ENCODE results near the gene NTMT1.
A peak's percentile ranks its signal among the peaks of the same experiment; 100 is the strongest.

NTMT1 gene

GRCh38 chr9:129595311-129595741 lies 30.6 kb upstream of the NTMT1 start:
- H4K8ac ChIP-seq (ENCODE audit: low read depth, low read length) = peak overlapping the region; percentile 27
- H4K12ac ChIP-seq (ENCODE audit: low read depth, low read length) = no peak overlapping the region
- peak overlapping the region; percentile 31 for H2BK5ac ChIP-seq (ENCODE audit: low read depth, low read length, poor library complexity)
- DNase-seq = peak in 1 of 2 donors; percentile 59
- H3K18ac ChIP-seq (ENCODE audit: low read length) = no peak overlapping the region
- H3K23ac ChIP-seq (ENCODE audit: low read length) = no peak overlapping the region
- H3K4me1 ChIP-seq (ENCODE audit: control insufficient read depth in 1 of 2, insufficient read depth in 2 of 2, low read length in 2 of 2) = peaks cover 23 to 25% of the 10 kb centered on the region in 2 experiments
- no CpG with 5 or more reads among the region's 5 CpGs for WGBS (ENCODE audit: extremely low coverage, insufficient coverage, insufficient read length)
- no peak overlapping the region for H2BK120ac ChIP-seq (ENCODE audit: insufficient read depth, low read length, poor library complexity)
- no peak overlapping the region for H2AFZ ChIP-seq (ENCODE audit: insufficient read depth, low read length, poor library complexity)
- no peaks in the 10 kb centered on the region for H3K9me3 ChIP-seq (ENCODE audit: insufficient read depth, low read depth, low read length)
- H3K79me1 ChIP-seq (ENCODE audit: low read length) = peaks cover 29% of the 10 kb centered on the region
- H3K4me2 ChIP-seq (ENCODE audit: low read length) = no peak overlapping the region
- H3K27ac ChIP-seq (ENCODE audit: low read depth, low read length) = no peak overlapping the region
- peaks cover 10% of the 10 kb centered on the region for H3K79me2 ChIP-seq (ENCODE audit: control insufficient read depth, insufficient read depth, low read length, poor library complexity)
- no peak overlapping the region for H3K9ac ChIP-seq (ENCODE audit: low read length)
- H4K91ac ChIP-seq (ENCODE audit: low read depth, low read length) = no peak overlapping the region
- no peak overlapping the region for H2AK5ac ChIP-seq (ENCODE audit: low read length)
- H3K4me3 ChIP-seq (ENCODE audit: low read depth, low read length) = no peak overlapping the region
- H3K14ac ChIP-seq (ENCODE audit: low read length) = no peak overlapping the region
- H3K36me3 ChIP-seq (ENCODE audit: control insufficient read depth in 1 of 2, insufficient read depth in 2 of 2, low read length in 2 of 2) = no peaks in the 10 kb centered on the region
- H3K27me3 ChIP-seq (ENCODE audit: insufficient read depth, low read length) = no peaks in the 10 kb centered on the region
- no peak overlapping the region for H3K4ac ChIP-seq (ENCODE audit: low read depth, low read length)
- peak overlapping the region; percentile 13 for H2BK12ac ChIP-seq (ENCODE audit: low read length)

DNA sequence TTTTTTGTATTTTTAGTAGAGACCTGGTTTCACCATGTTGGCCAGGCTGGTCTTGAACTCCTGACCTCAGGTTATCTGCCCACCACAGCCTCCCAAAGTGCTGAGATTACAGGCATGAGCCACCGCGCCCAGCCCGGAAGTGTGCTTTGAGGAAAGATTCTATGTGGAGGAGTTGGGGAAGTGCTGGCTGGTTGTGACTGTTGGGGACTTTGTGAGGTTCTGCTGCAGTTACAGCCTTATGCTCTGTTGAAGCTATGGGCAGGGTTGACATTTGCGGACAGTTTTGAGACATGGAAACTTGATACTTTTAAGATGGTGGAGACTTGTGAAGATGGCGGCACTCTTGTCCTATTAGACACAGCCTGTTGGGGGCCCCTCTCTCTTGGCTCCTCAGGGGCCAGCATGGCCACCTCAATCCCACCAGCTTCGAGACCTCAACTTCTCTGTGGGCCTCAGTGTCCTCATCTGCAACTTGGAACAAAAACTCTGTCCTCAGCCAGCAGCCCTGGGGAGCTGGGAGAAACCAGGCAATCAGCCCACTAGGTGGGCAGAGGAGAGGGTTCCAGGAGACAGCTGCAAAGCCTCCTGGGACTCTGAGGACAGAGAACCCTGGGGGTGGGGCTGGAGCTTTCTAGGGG lies 29.9 kb upstream of the NTMT1 start:
- Histone ChIP-seq H3K27ac (ENCODE audit: low read depth, low read length) (no peak overlapping the region), H3K4ac (ENCODE audit: low read depth, low read length) (peak overlapping the region; percentile 6), H3K27me3 (ENCODE audit: insufficient read depth, low read length) (no peaks in the 10 kb centered on the region), H3K18ac (ENCODE audit: low read length) (peak overlapping the region; percentile 41), H3K23ac (ENCODE audit: low read length) (no peak overlapping the region), H3K9me3 (ENCODE audit: insufficient read depth, low read depth, low read length) (no peaks in the 10 kb centered on the region), H4K12ac (ENCODE audit: low read depth, low read length) (no peak overlapping the region), H3K4me3 (ENCODE audit: low read depth, low read length) (no peak overlapping the region), H3K79me1 (ENCODE audit: low read length) (peaks cover 29% of the 10 kb centered on the region), H3K9ac (ENCODE audit: low read length) (no peak overlapping the region), H3K79me2 (ENCODE audit: control insufficient read depth, insufficient read depth, low read length, poor library complexity) (peaks cover 10% of the 10 kb centered on the region), H3K4me2 (ENCODE audit: low read length) (no peak overlapping the region), H3K36me3 (ENCODE audit: control insufficient read depth in 1 of 2, insufficient read depth in 2 of 2, low read length in 2 of 2) (no peaks in the 10 kb centered on the region), H2BK12ac (ENCODE audit: low read length) (peak overlapping the region; percentile 66), H2BK120ac (ENCODE audit: insufficient read depth, low read length, poor library complexity) (peak overlapping the region; percentile 95), H3K14ac (ENCODE audit: low read length) (peak overlapping the region; percentile 44), H2AK5ac (ENCODE audit: low read length) (peak overlapping the region; percentile 31), H2BK5ac (ENCODE audit: low read depth, low read length, poor library complexity) (peak overlapping the region; percentile 6), H4K8ac (ENCODE audit: low read depth, low read length) (peak overlapping the region; percentile 97), H2AFZ (ENCODE audit: insufficient read depth, low read length, poor library complexity) (peak overlapping the region; percentile 1), H3K4me1 (ENCODE audit: control insufficient read depth in 1 of 2, insufficient read depth in 2 of 2, low read length in 2 of 2) (peaks cover 23 to 25% of the 10 kb centered on the region in 2 experiments), H4K91ac (ENCODE audit: low read depth, low read length) (peak overlapping the region; percentile 98)
- DNase-seq = no peak
- no CpG with 5 or more reads among the region's 6 CpGs for WGBS (ENCODE audit: extremely low coverage, insufficient coverage, insufficient read length)

GRCh38 chr9:129596541-129597331 lies 29.2 kb upstream of the NTMT1 start:
- H3K27ac ChIP-seq (ENCODE audit: low read depth, low read length) = peak overlapping the region; percentile 82
- H3K14ac ChIP-seq (ENCODE audit: low read length) = peak overlapping the region; percentile 95
- no peaks in the 10 kb centered on the region for H3K9me3 ChIP-seq (ENCODE audit: insufficient read depth, low read depth, low read length)
- peak overlapping the region; percentile 98 for H3K18ac ChIP-seq (ENCODE audit: low read length)
- peak; percentile 29 to 59 for DNase-seq
- peak overlapping the region; percentile 16 for H3K9ac ChIP-seq (ENCODE audit: low read length)
- no peaks in the 10 kb centered on the region for H3K27me3 ChIP-seq (ENCODE audit: insufficient read depth, low read length)
- H4K91ac ChIP-seq (ENCODE audit: low read depth, low read length) = peak overlapping the region; percentile 98
- peaks cover 29% of the 10 kb centered on the region for H3K79me1 ChIP-seq (ENCODE audit: low read length)
- H2BK12ac ChIP-seq (ENCODE audit: low read length) = peak overlapping the region; percentile 52
- H3K79me2 ChIP-seq (ENCODE audit: control insufficient read depth, insufficient read depth, low read length, poor library complexity) = peaks cover 10% of the 10 kb centered on the region
- H2BK5ac ChIP-seq (ENCODE audit: low read depth, low read length, poor library complexity) = peak overlapping the region; percentile 91
- peak overlapping the region; percentile 51 for H3K4me3 ChIP-seq (ENCODE audit: low read depth, low read length)
- no CpG with 5 or more reads among the region's 33 CpGs for WGBS (ENCODE audit: extremely low coverage, insufficient coverage, insufficient read length)
- H2BK120ac ChIP-seq (ENCODE audit: insufficient read depth, low read length, poor library complexity) = peak overlapping the region; percentile 95
- no peaks in the 10 kb centered on the region for H3K36me3 ChIP-seq (ENCODE audit: control insufficient read depth in 1 of 2, insufficient read depth in 2 of 2, low read length in 2 of 2)
- peak overlapping the region; percentile 95 for H4K12ac ChIP-seq (ENCODE audit: low read depth, low read length)
- peaks cover 23 to 25% of the 10 kb centered on the region in 2 experiments for H3K4me1 ChIP-seq (ENCODE audit: control insufficient read depth in 1 of 2, insufficient read depth in 2 of 2, low read length in 2 of 2)
- H3K23ac ChIP-seq (ENCODE audit: low read length) = no peak overlapping the region
- H3K4ac ChIP-seq (ENCODE audit: low read depth, low read length) = peak overlapping the region; percentile 93
- H3K4me2 ChIP-seq (ENCODE audit: low read length) = peak overlapping the region; percentile 62
- H2AK5ac ChIP-seq (ENCODE audit: low read length) = peak overlapping the region; percentile 97
- peak overlapping the region; percentile 93 for H2AFZ ChIP-seq (ENCODE audit: insufficient read depth, low read length, poor library complexity)
- H4K8ac ChIP-seq (ENCODE audit: low read depth, low read length) = peak overlapping the region; percentile 97

- Histone ChIP-seq H2BK120ac (ENCODE audit: insufficient read depth, low read length, poor library complexity) (peak overlapping the region; percentile 54), H3K4me2 (ENCODE audit: low read length) (peak overlapping the region; percentile 61), H3K9ac (ENCODE audit: low read length) (peak overlapping the region; percentile 24), H2AFZ (ENCODE audit: insufficient read depth, low read length, poor library complexity) (peak overlapping the region; percentile 68), H3K4ac (ENCODE audit: low read depth, low read length) (peak overlapping the region; percentile 12), H3K36me3 (ENCODE audit: control insufficient read depth in 1 of 2, insufficient read depth in 2 of 2, low read length in 2 of 2) (no peaks in the 10 kb centered on the region), H2BK12ac (ENCODE audit: low read length) (peak overlapping the region; percentile 43), H3K4me1 (ENCODE audit: control insufficient read depth in 1 of 2, insufficient read depth in 2 of 2, low read length in 2 of 2) (peaks cover 23 to 25% of the 10 kb centered on the region in 2 experiments), H3K18ac (ENCODE audit: low read length) (peak overlapping the region; percentile 77), H3K27me3 (ENCODE audit: insufficient read depth, low read length) (no peaks in the 10 kb centered on the region), H3K14ac (ENCODE audit: low read length) (peak overlapping the region; percentile 52), H3K23ac (ENCODE audit: low read length) (no peak overlapping the region), H4K91ac (ENCODE audit: low read depth, low read length) (peak overlapping the region; percentile 91), H4K12ac (ENCODE audit: low read depth, low read length) (peak overlapping the region; percentile 12), H2BK5ac (ENCODE audit: low read depth, low read length, poor library complexity) (peak overlapping the region; percentile 73), H3K9me3 (ENCODE audit: insufficient read depth, low read depth, low read length) (no peaks in the 10 kb centered on the region), H3K27ac (ENCODE audit: low read depth, low read length) (peak overlapping the region; percentile 62), H3K79me1 (ENCODE audit: low read length) (peaks cover 30% of the 10 kb centered on the region), H3K4me3 (ENCODE audit: low read depth, low read length) (peak overlapping the region; percentile 60), H3K79me2 (ENCODE audit: control insufficient read depth, insufficient read depth, low read length, poor library complexity) (peaks cover 10% of the 10 kb centered on the region), H2AK5ac (ENCODE audit: low read length) (peak overlapping the region; percentile 47), H4K8ac (ENCODE audit: low read depth, low read length) (peak overlapping the region; percentile 86)
- peak; percentile 62 to 67 for DNase-seq
- no CpG with 5 or more reads among the region's 57 CpGs for WGBS (ENCODE audit: extremely low coverage, insufficient coverage, insufficient read length)
Measured at GRCh38 chr9:129597355-129598088, 28.4 kb upstream of the NTMT1 start.
